ENCODE results near the gene ACTG1. TPM values are rescaled to one million over a fixed set of nuclear protein-coding genes. Genes with fewer than 3 reads are reported as not detected.
"Not testable (repeated sequence)": the region's sequence is repeated elsewhere in the genome, so short reads cannot be mapped to it uniquely, and the experiment has no call there.

Gene ACTG1
- total and polyA plus RNA-seq, 2 of the 4 experiments (the other 2 are of a cell fraction): 10,907 to 15,732 TPM

DNA sequence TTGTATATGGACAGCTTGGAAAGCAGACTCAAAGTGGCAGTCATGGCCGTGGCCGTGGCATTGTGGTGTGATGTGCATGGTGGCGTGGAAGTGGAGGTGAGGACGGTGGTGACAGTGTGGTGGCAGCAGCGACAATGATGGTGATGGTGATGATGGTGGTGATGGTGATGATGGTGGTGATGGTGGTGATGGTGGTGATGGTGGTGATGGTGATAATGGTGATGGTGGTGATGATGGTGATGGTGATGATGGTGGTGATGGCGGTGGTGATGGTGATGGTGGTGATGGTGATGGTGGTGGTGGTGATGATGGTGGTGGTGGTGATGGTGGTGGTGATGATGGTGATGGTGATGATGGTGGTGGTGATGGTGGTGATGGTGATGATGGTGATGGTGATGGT, 18.4 kb upstream of the ACTG1 start:
- not testable (repeated sequence) for H2BK120ac ChIP-seq (ENCODE audit: low read depth, low read length)

More for the DNA sequence above, 18.4 kb upstream of the ACTG1 start:
- ATAC-seq (ENCODE audit: low read depth); H3K4me3 ChIP-seq (ENCODE audit: insufficient read depth, low read depth, low read length); H2AK5ac ChIP-seq (ENCODE audit: low read depth, low read length); H2AK9ac ChIP-seq (replicated peaks; ENCODE audit: low read depth, low read length, poor library complexity); H3K36me3 ChIP-seq (ENCODE audit: control insufficient read depth, insufficient read depth, low read length); H4K91ac ChIP-seq (ENCODE audit: insufficient read depth, low read depth, low read length); H3K56ac ChIP-seq (ENCODE audit: extremely low read depth, insufficient read depth, low read length); H2BK20ac ChIP-seq (ENCODE audit: low read depth, low read length); H3K9me1 ChIP-seq (ENCODE audit: insufficient read depth, low read length); intact Hi-C loops (cut with micrococcal nuclease); H3K9ac ChIP-seq (ENCODE audit: low read depth, low read length); H3K4me1 ChIP-seq (ENCODE audit: control insufficient read depth, insufficient read depth, low read length); H2BK15ac ChIP-seq (ENCODE audit: low read depth, low read length); POLR2A ChIA-PET (ENCODE audit: unreplicated experiment); in situ Hi-C loops (cut with MboI; ENCODE audit: low sequenced_read_pairs); BruUV-seq (replicated peaks); H3K4me2 ChIP-seq (ENCODE audit: low read depth, low read length); H3K23ac ChIP-seq (ENCODE audit: low read depth, low read length); H3K18ac ChIP-seq (ENCODE audit: low read depth, low read length); H3K14ac ChIP-seq (replicated peaks; ENCODE audit: low read depth, low read length); H2AFZ ChIP-seq (replicated peaks; ENCODE audit: low read length, poor library complexity); H3K79me1 ChIP-seq (ENCODE audit: low read depth in 1 of 2, low read length in 2 of 2); H3K4ac ChIP-seq (ENCODE audit: low read depth, low read length); CTCF ChIA-PET; H4K20me1 ChIP-seq (ENCODE audit: insufficient read depth, low read length); H4K8ac ChIP-seq (ENCODE audit: low read depth in 2 of 2, low read length in 2 of 2); H4K5ac ChIP-seq (ENCODE audit: low read depth, low read length); dilution Hi-C loops (cut with HindIII; ENCODE audit: low sequenced_read_pairs, unreplicated experiment); H3K9me3 ChIP-seq (ENCODE audit: control insufficient read depth, insufficient read depth, low read length); DNase-seq; H3K27ac ChIP-seq (ENCODE audit: insufficient read depth, low read length): not testable (repeated sequence)
- Histone ChIP-seq H3K27me3 (ENCODE audit: control insufficient read depth, insufficient read depth, low read length) (peaks cover 11% of the 10 kb centered on the region), H2BK5ac (ENCODE audit: low read depth, low read length, poor library complexity, severe bottlenecking) (peak overlapping the region; percentile 44)
- 98% methylated on average over 5 of the region's 6 CpGs; no CpG with 5 or more reads in 1 of the 2 experiments for WGBS, 2 experiments (ENCODE audit: extremely low coverage in 2 of 2, insufficient read length in 1 of 2)
